GM12865 (cell line): ENCODE measurements around the gene SLC22A1.
"Not testable (repeated sequence)": the region's sequence is repeated elsewhere in the genome, so short reads cannot be mapped to it uniquely, and the experiment has no call there.

ENCODE experiments used
- DNase-seq: peaks from one replicate; pipeline ENCODE4 v3.0.0; 2010; ENCODE audit warnings: low read depth
- H3K4me3 ChIP-seq: 2 replicates; pipeline ENCODE4 v1.5.1; 2011; ENCODE audit warnings: mild to moderate bottlenecking, low read depth, low read length, control low read depth
- TF ChIP-seq, protein P1 (sequence below): IDR thresholded peaks from 2 replicates; pipeline ENCODE4 v1.5.1; 2011; ENCODE audit warnings: low read length, control low read depth, low read depth, inconsistent platforms; ENCODE audit not compliant: insufficient read depth; ENCODE audit errors: missing control alignments

The SLC22A1 gene

DNA sequence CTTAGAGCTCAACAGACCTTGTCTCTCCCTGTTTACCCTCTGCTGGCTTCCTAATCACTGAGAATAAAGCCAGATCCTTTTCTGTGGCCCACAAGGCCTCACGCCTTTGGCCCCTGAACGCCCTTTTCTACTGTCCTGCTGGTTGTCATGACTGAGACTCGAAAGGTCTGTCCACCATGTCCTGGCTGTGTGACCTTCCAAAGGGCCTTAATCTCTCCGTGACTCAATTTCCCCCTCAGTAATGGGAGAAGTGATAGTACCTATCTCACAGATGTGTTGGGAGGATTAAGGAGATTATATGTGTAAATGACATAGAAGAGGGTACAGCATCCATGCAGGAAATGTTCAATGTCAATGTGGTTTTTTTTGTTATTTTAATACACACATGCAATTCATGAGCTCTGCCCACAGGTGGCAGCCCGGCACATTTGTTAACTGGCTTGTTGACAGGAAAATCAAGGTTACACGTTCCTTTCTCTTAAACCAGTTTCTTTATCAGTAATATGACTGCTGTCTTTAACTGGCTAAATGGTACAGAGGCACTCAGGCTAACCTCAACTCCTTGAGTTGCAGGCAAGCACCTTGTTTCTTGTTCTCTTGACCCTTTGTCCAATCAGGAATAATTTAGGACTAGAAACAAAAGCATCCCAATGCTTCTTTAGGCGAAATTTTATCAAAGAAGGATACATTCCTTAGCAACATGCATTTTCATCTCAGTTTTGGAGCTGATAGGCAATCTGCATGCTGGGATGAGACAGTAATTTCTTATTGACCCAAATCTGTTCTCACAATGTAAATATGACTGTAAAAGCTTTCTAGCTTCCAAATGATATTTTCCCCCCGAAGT lies 16.6 kb downstream of the SLC22A1 start:
- TF ChIP-seq, protein P1, sequence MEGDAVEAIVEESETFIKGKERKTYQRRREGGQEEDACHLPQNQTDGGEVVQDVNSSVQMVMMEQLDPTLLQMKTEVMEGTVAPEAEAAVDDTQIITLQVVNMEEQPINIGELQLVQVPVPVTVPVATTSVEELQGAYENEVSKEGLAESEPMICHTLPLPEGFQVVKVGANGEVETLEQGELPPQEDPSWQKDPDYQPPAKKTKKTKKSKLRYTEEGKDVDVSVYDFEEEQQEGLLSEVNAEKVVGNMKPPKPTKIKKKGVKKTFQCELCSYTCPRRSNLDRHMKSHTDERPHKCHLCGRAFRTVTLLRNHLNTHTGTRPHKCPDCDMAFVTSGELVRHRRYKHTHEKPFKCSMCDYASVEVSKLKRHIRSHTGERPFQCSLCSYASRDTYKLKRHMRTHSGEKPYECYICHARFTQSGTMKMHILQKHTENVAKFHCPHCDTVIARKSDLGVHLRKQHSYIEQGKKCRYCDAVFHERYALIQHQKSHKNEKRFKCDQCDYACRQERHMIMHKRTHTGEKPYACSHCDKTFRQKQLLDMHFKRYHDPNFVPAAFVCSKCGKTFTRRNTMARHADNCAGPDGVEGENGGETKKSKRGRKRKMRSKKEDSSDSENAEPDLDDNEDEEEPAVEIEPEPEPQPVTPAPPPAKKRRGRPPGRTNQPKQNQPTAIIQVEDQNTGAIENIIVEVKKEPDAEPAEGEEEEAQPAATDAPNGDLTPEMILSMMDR = peak; percentile 66
- no peak overlapping the region for H3K4me3 ChIP-seq
- DNase-seq = peak; percentile 70

DNA sequence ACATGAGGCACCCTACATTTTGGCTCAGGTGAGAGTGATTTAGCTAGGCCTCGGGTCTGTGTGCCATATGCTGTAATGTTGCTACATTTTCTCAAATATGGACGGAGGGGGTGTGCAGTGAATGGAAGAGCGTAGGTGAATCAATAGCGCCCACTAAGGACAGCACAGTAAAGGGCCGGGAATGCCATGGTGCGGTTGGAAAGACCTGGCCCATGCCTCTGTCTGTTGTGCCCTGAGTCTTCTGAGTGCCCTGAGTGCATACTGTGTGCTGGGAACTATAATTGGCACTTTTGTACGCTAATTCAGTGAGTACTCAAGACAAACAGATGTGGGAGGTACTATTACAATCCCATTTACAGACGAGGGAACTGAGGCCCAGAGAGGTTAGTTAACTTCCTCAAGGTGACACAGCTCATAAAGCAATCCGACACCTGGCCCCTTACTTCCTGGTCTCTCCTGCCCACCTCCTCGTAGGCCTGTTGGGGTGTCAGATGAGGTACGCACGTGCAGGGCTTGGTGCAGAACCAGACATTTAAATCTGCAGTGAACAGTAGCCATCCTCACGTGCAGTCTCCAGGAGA lies 17.3 kb downstream of the SLC22A1 start:
- DNase-seq = no peak
- TF ChIP-seq, protein P1 = no peak
- no peak overlapping the region for H3K4me3 ChIP-seq

DNA sequence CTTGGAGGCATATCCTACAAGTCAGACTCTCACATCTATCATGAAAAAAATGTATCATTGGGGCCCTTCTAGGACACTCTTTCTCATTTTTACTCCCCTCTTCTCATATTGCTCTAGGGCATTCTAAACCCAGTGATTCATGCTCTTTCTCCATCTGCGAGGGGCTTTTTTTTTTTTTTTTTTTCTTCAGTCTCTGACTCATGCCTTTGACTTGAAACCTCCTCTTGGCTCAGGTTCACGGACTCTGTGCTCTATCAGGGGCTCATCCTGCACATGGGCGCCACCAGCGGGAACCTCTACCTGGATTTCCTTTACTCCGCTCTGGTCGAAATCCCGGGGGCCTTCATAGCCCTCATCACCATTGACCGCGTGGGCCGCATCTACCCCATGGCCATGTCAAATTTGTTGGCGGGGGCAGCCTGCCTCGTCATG lies 17.8 kb downstream of the SLC22A1 start:
- no peak for DNase-seq
- H3K4me3 ChIP-seq = no peak overlapping the region
- TF ChIP-seq, protein P1 = no peak

DNA sequence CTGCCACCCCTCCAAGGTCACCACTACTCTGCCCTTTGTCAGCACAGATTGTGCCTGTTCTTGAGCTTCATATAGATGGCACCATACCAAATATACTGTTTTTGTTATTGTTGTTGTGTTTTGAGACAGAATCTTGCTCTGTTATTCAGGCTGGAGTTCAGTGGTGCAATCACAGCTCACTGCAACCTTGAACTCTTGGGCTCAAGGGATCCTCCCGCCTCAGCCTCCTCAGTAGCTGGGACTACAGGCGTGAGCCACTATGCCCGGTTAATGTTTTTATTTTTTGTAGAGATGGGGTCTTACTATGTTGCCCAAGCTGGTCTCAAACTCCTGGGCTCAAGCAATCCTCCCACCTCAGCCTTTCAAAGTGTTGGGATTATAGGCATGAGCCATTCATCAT lies 18.9 kb downstream of the SLC22A1 start:
- DNase-seq, H3K4me3 ChIP-seq: not testable (repeated sequence)

DNA sequence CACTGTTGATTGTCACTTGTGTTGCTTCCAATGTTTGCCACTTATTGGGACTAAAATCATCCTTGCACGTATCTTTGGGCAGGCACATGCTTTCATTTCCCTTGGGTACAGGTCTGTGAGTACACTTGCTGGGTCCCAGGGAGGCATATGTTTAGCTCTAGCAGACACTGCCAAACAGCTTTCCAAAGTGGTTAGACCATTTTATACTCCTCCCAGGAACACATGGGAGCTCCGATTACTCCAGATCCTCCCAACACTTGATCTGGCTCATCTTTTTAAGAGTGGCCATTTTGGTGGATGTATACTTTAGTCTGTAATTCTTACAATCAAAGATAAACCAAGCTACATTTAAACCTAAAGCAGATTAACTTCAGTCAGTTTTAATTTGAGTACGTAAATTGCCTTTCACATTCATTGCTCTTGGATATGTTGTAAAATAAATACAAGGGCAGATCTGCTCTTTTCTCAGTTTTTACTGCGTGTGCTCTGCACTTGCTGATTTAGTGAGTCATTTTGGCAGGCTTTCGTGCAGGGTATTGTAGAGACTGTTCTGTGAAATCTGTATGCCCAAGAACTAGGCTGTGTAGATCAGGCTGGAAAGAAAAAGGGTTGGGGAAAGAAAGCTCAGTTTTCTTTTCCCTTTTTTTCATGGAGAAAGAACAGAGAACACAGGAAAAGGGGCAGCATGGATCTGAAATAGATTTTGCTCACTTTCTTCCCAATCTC lies 19.5 kb downstream of the SLC22A1 start:
- TF ChIP-seq, protein P1 = no peak

DNA sequence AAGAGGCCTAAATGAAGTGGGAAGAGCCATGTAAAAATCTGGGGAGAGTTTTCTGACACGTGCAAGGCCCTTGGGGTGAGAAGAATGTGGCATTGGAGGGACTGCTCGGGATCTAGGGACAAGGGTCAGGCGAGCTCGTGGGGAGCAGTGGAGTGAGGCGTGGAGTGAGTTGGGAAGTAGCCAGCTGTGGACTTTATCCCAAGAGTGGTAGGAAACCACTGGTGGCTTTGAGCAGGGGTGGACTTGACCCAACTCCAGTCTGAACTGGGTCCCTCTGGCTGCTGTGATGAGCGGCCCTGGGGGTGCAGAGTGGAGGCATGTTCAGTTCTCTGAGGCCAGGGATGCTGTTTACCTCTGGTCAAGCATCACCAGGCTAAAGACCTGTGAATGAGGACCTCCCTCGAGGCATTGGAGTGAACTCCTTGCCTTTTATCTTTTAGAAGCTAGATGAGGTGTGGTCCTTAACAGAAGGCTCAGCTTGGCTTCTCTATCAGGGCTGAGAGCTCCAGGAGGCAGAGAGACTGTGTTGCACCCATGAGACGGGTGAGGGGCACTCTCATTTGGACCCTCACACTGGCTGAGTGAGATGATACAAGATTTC lies 20.6 kb downstream of the SLC22A1 start:
- TF ChIP-seq, protein P1 = no peak
- H3K4me3 ChIP-seq = no peak overlapping the region
- no peak for DNase-seq

More for the DNA sequence above, 19.5 kb downstream of the SLC22A1 start:
- DNase-seq = no peak
- H3K4me3 ChIP-seq = no peak overlapping the region

DNA sequence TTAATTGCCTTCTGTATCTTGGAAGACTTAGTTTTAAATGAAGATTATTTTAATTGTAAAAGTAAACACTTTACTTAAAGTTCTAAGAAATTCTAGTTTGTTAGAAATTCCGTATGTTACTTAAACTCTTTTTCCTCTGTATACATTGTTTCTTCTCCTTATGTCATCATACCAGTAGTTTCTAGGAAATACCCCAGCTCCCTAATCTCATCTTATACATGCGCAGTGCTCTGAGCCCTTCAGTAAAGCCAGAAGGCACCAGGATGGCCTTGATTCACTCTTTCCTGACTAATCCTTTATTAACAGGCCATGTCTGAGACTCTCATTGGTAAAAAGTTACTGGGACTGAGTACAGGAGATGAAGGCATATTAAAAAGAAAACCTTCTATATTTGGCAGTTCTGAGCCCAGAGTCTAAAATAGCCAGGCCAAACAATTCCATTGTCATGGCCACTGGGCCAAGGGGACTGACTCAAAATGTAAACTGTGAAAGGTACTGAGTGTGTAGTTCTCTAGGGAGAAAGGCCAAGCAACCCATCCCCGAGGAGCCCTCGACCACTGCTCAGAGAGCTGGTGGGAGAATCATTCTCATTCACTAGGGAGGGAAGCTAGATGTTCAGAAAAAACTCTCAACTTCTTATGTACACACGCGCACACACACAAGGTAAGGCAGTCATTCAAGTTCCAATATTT lies 25.0 kb downstream of the SLC22A1 start:
- TF ChIP-seq, protein P1 = no peak
- H3K4me3 ChIP-seq = no peak overlapping the region
- DNase-seq = no peak
